Gastroesophageal sphincter (tissue), 3 donors: Measurements from ENCODE around the gene RPIA.

Experiments used
- POLR2A ChIP-seq, 2 donors: fragments of 450-650 bp; IDR thresholded peaks; one replicate each; pipeline ENCODE4 v1.6.1; 2017; ENCODE audit warnings: antibody characterized with exemption in 2 of 2, mild to moderate bottlenecking in 2 of 2, moderate library complexity in 1 of 2
- POLR2AphosphoS5 ChIP-seq: sonication (generic); formaldehyde crosslinking; IDR thresholded peaks from one replicate; pipeline ENCODE4 v1.6.1; 2017; ENCODE audit warnings: antibody characterized with exemption
- TF ChIP-seq, protein P1 (sequence below), 4 experiments: fragments of 200-600 bp in 2 of 4; fragments of 450-650 bp in 2 of 4; sonication (generic) in 1 of 4; IDR thresholded peaks; one replicate each; pipeline ENCODE4 v1.5.1; 2017 to 2019; ENCODE audit warnings: antibody characterized with exemption in 4 of 4, mild to moderate bottlenecking in 2 of 4, moderate library complexity in 2 of 4

DNA sequence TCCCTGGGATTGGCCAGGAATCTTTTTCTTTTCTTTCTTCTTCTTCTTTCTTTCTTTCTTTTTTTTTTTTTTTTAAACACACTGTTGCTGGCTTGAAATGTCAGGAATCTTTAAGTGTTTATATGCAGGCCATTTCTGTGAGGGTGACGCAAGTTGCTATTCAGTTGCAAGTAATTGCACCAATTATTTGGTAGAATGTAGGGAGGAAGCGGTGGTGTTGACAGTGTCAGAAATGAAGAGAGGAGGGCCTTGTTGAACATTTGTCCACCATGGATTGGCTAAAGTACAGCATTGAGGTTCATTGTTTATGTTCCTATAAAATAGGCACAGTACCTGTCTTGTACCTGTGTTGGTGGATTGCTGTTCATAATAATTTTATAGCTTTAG is 6.5 kb downstream of the RPIA start:
- TF ChIP-seq, protein P1, sequence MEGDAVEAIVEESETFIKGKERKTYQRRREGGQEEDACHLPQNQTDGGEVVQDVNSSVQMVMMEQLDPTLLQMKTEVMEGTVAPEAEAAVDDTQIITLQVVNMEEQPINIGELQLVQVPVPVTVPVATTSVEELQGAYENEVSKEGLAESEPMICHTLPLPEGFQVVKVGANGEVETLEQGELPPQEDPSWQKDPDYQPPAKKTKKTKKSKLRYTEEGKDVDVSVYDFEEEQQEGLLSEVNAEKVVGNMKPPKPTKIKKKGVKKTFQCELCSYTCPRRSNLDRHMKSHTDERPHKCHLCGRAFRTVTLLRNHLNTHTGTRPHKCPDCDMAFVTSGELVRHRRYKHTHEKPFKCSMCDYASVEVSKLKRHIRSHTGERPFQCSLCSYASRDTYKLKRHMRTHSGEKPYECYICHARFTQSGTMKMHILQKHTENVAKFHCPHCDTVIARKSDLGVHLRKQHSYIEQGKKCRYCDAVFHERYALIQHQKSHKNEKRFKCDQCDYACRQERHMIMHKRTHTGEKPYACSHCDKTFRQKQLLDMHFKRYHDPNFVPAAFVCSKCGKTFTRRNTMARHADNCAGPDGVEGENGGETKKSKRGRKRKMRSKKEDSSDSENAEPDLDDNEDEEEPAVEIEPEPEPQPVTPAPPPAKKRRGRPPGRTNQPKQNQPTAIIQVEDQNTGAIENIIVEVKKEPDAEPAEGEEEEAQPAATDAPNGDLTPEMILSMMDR (IDR thresholded peaks at IDR 0.05): no peak
- TF ChIP-seq POLR2AphosphoS5: no peak
- TF ChIP-seq POLR2A (IDR thresholded peaks at IDR 0.05): no peak
